ENCODE results near the gene INS. TPM values are rescaled to one million over a fixed set of nuclear protein-coding genes. Genes with fewer than 3 reads are reported as not detected.

The INS gene
- total and polyA plus RNA-seq, 4 donors, result 0.16 to 0.37 TPM; not detected in 2

DNA sequence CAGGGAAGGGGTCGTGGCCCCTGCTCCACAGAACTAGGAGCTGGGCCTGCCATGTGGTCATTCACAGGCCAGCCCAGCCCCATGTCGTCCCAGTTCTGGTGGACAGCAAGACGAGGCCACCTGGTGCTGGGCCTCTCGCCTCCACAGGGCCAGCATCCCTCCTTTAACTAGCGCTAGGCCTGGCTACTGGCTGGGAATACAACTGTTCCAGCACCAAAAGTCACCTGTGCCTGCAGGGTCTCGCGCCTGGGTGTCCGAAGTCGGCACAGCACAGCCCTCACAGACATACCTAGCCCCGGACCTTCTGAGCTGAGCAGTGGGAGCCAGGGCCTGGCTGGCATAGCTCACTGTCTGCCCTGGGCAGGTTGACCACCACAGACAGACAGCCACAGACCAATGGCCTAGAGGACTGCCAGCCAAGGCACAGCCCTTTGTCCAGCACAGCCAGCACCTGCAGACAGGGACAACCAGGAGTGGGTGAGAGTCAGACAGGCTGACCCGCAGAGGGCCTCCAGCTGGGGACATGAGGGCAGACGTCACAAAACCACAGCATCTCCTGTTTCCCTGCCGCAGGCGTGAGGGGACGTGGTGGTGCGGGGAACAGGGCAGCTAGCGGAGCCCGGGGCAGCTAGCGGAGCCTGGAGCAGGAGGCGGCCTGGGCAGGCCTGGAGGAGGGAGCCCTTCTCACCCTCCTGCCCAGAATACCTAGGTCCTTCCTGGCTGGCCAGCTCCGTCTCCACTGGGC lies 37.8 kb upstream of the INS start:
- no peak for TF ChIP-seq EGR1 (IDR thresholded peaks at IDR 0.05; ENCODE audit: low read depth in 2 of 2)
- TF ChIP-seq YY1 (IDR thresholded peaks at IDR 0.05), result no peak
- TF ChIP-seq RAD21 (IDR thresholded peaks at IDR 0.05), result no peak
- TF ChIP-seq NR2F2 (IDR thresholded peaks at IDR 0.05), result no peak
- TF ChIP-seq, protein P1, sequence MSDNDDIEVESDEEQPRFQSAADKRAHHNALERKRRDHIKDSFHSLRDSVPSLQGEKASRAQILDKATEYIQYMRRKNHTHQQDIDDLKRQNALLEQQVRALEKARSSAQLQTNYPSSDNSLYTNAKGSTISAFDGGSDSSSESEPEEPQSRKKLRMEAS (IDR thresholded peaks at IDR 0.05), result no peak
- TF ChIP-seq, protein P2, sequence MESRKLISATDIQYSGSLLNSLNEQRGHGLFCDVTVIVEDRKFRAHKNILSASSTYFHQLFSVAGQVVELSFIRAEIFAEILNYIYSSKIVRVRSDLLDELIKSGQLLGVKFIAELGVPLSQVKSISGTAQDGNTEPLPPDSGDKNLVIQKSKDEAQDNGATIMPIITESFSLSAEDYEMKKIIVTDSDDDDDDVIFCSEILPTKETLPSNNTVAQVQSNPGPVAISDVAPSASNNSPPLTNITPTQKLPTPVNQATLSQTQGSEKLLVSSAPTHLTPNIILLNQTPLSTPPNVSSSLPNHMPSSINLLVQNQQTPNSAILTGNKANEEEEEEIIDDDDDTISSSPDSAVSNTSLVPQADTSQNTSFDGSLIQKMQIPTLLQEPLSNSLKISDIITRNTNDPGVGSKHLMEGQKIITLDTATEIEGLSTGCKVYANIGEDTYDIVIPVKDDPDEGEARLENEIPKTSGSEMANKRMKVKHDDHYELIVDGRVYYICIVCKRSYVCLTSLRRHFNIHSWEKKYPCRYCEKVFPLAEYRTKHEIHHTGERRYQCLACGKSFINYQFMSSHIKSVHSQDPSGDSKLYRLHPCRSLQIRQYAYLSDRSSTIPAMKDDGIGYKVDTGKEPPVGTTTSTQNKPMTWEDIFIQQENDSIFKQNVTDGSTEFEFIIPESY (IDR thresholded peaks at IDR 0.05), result no peak
- TF ChIP-seq JUND (IDR thresholded peaks at IDR 0.05), result no peak
- no peak for TF ChIP-seq GABPA (IDR thresholded peaks at IDR 0.05 in 1 of 2, conservative IDR thresholded peaks at IDR 0.05 in 1 of 2)
- no peak for TF ChIP-seq FOXA1 (IDR thresholded peaks at IDR 0.05)
- no peak for TF ChIP-seq HNF4A (conservative IDR thresholded peaks at IDR 0.05)
- TF ChIP-seq RXRA (IDR thresholded peaks at IDR 0.05), result no peak
- TF ChIP-seq TAF1 (conservative IDR thresholded peaks at IDR 0.05), result no peak
- TF ChIP-seq, protein P3, sequence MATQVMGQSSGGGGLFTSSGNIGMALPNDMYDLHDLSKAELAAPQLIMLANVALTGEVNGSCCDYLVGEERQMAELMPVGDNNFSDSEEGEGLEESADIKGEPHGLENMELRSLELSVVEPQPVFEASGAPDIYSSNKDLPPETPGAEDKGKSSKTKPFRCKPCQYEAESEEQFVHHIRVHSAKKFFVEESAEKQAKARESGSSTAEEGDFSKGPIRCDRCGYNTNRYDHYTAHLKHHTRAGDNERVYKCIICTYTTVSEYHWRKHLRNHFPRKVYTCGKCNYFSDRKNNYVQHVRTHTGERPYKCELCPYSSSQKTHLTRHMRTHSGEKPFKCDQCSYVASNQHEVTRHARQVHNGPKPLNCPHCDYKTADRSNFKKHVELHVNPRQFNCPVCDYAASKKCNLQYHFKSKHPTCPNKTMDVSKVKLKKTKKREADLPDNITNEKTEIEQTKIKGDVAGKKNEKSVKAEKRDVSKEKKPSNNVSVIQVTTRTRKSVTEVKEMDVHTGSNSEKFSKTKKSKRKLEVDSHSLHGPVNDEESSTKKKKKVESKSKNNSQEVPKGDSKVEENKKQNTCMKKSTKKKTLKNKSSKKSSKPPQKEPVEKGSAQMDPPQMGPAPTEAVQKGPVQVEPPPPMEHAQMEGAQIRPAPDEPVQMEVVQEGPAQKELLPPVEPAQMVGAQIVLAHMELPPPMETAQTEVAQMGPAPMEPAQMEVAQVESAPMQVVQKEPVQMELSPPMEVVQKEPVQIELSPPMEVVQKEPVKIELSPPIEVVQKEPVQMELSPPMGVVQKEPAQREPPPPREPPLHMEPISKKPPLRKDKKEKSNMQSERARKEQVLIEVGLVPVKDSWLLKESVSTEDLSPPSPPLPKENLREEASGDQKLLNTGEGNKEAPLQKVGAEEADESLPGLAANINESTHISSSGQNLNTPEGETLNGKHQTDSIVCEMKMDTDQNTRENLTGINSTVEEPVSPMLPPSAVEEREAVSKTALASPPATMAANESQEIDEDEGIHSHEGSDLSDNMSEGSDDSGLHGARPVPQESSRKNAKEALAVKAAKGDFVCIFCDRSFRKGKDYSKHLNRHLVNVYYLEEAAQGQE (IDR thresholded peaks at IDR 0.05), result no peak
- TF ChIP-seq, protein P4, sequence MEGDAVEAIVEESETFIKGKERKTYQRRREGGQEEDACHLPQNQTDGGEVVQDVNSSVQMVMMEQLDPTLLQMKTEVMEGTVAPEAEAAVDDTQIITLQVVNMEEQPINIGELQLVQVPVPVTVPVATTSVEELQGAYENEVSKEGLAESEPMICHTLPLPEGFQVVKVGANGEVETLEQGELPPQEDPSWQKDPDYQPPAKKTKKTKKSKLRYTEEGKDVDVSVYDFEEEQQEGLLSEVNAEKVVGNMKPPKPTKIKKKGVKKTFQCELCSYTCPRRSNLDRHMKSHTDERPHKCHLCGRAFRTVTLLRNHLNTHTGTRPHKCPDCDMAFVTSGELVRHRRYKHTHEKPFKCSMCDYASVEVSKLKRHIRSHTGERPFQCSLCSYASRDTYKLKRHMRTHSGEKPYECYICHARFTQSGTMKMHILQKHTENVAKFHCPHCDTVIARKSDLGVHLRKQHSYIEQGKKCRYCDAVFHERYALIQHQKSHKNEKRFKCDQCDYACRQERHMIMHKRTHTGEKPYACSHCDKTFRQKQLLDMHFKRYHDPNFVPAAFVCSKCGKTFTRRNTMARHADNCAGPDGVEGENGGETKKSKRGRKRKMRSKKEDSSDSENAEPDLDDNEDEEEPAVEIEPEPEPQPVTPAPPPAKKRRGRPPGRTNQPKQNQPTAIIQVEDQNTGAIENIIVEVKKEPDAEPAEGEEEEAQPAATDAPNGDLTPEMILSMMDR (IDR thresholded peaks at IDR 0.05; ENCODE audit: low read depth, low read length, missing input control), result no peak
- TF ChIP-seq HNF4G (IDR thresholded peaks at IDR 0.05), result no peak
- Histone ChIP-seq H3K36me3 (ENCODE audit: control insufficient read depth in 4 of 4, insufficient read depth in 3 of 4, low read depth in 1 of 4, low read length in 3 of 4) (no peaks in the 10 kb centered on the region), H3K9me3 (ENCODE audit: control insufficient read depth in 4 of 4, low read length in 3 of 4) (no peaks in the 10 kb centered on the region), H3K27me3 (ENCODE audit: control insufficient read depth in 4 of 4, insufficient read depth in 4 of 4, low read length in 3 of 4) (peaks cover 0 to 3% (median 0%) of the 10 kb centered on the region in 4 donors), H3K4me1 (ENCODE audit: control insufficient read depth in 4 of 4, insufficient read depth in 4 of 4, low read length in 3 of 4) (no peaks in the 10 kb centered on the region), H3K9ac (ENCODE audit: low read depth in 1 of 2, low read length in 2 of 2) (no peak overlapping the region), H3K27ac (ENCODE audit: low read depth in 1 of 2, low read length in 2 of 2) (no peak overlapping the region), H3K4me3 (ENCODE audit: low read depth in 1 of 3, low read length in 3 of 3) (no peak overlapping the region)
- no peak for DNase-seq (ENCODE audit: low spot score)
- whole genome bisulfite sequencing, result 85% methylated on average over 21 of the region's 21 CpGs

All from liver (tissue), 9 donors.